ENCODE results near the gene FBXW12. TPM values are rescaled to one million over a fixed set of nuclear protein-coding genes. Genes with fewer than 3 reads are reported as not detected.

FBXW12 gene
- total RNA-seq, 1 donor from 2014 or later = not detected

GRCh38 chr3:48338635-48339034 is 33.4 kb upstream of the FBXW12 start:
- H3K4me3 Mint-ChIP-seq = no peak overlapping the region
- DNase-seq = no peak
- no peak for TF ChIP-seq CTCF (IDR thresholded peaks at IDR 0.05)
- intact Hi-C loops (cut with micrococcal nuclease) = no loop called here
- H3K9me3 Mint-ChIP-seq = no peaks in the 10 kb centered on the region
- H3K27ac Mint-ChIP-seq = no peak overlapping the region
- no peaks in the 10 kb centered on the region for H3K36me3 Mint-ChIP-seq (ENCODE audit: low read depth)
- ChIA-PET POLR2A (no interaction called here), CTCF (no interaction called here)
- no peak for ATAC-seq (ENCODE audit: low read depth)
- H3K4me1 Mint-ChIP-seq = no peaks in the 10 kb centered on the region
- peaks cover 17% of the 10 kb centered on the region for H3K27me3 Mint-ChIP-seq

- Mint-ChIP-seq H3K27me3 (peaks cover 2% of the 10 kb centered on the region), H3K9me3 (no peaks in the 10 kb centered on the region), H3K27ac (no peak overlapping the region), H3K4me1 (no peaks in the 10 kb centered on the region), H3K4me3 (no peak overlapping the region), H3K36me3 (ENCODE audit: low read depth) (no peaks in the 10 kb centered on the region)
- POLR2A ChIA-PET = no interaction called here
- CTCF ChIA-PET = no interaction called here
- intact Hi-C loops (cut with micrococcal nuclease) = no loop called here
- no peak for ATAC-seq (ENCODE audit: low read depth)
- TF ChIP-seq CTCF (IDR thresholded peaks at IDR 0.05) = no peak
- DNase-seq = no peak
These were observed 28.6 kb upstream of the FBXW12 start for GRCh38 chr3:48343432-48343831.

GRCh38 chr3:48344867-48345507 is 27.0 kb upstream of the FBXW12 start:
- Mint-ChIP-seq H3K4me3 (no peak overlapping the region), H3K36me3 (ENCODE audit: low read depth) (no peaks in the 10 kb centered on the region), H3K27ac (no peak overlapping the region), H3K9me3 (no peaks in the 10 kb centered on the region), H3K27me3 (peaks cover 2% of the 10 kb centered on the region), H3K4me1 (no peaks in the 10 kb centered on the region)
- ChIA-PET POLR2A (no interaction called here), CTCF (no interaction called here)
- ATAC-seq (ENCODE audit: low read depth) = no peak
- intact Hi-C loops (cut with micrococcal nuclease) = no loop called here
- TF ChIP-seq CTCF (IDR thresholded peaks at IDR 0.05) = no peak
- DNase-seq = no peak

GRCh38 chr3:48345946-48346572 is 26.0 kb upstream of the FBXW12 start:
- Mint-ChIP-seq H3K27ac (no peak overlapping the region), H3K9me3 (no peaks in the 10 kb centered on the region), H3K4me3 (no peak overlapping the region), H3K27me3 (peaks cover 2% of the 10 kb centered on the region), H3K4me1 (no peaks in the 10 kb centered on the region), H3K36me3 (ENCODE audit: low read depth) (no peaks in the 10 kb centered on the region)
- no peak for TF ChIP-seq CTCF (IDR thresholded peaks at IDR 0.05)
- ATAC-seq (ENCODE audit: low read depth) = no peak
- ChIA-PET CTCF (no interaction called here), POLR2A (no interaction called here)
- DNase-seq = no peak
- intact Hi-C loops (cut with micrococcal nuclease) = no loop called here

GRCh38 chr3:48347500-48347899 is 24.5 kb upstream of the FBXW12 start:
- Mint-ChIP-seq H3K4me1 (no peaks in the 10 kb centered on the region), H3K27me3 (peaks cover 2% of the 10 kb centered on the region), H3K4me3 (no peak overlapping the region), H3K9me3 (no peaks in the 10 kb centered on the region), H3K36me3 (ENCODE audit: low read depth) (no peaks in the 10 kb centered on the region), H3K27ac (no peak overlapping the region)
- intact Hi-C loops (cut with micrococcal nuclease) = no loop called here
- CTCF ChIA-PET = no interaction called here
- no peak for ATAC-seq (ENCODE audit: low read depth)
- TF ChIP-seq CTCF (IDR thresholded peaks at IDR 0.05) = no peak
- POLR2A ChIA-PET = no interaction called here
- no peak for DNase-seq

Data from activated B cell treated with CpG ODN at 0.5 μM for 24 hours (primary cell).